A549 (cell line): ENCODE results near the gene SNAP29. TPM values are rescaled to one million over a fixed set of nuclear protein-coding genes. Genes with fewer than 3 reads are reported as not detected.
A peak's percentile ranks its signal among the peaks of the same experiment; 100 is the strongest.
"Not testable (repeated sequence)": the region's sequence is repeated elsewhere in the genome, so short reads cannot be mapped to it uniquely, and the experiment has no call there.

ENCODE experiments used
- ATAC-seq, 2 experiments: fragments of 200-7000 bp in 1 of 2; fragments of >200 bp in 1 of 2; cut with Nextera tagmentation in 1 of 2; cut with Tn5 transposase in 1 of 2; 3 replicates each; pipeline versions ENCODE4 v1.8.0 to v1.9.1; 2018 to 2020; ENCODE audit warnings: mild to moderate bottlenecking in 1 of 2, moderate library complexity in 1 of 2
- CTCF ChIA-PET: fragments of 300-600 bp; sonication (Branson Sonifier 250); formaldehyde crosslinking; extraction: SDS; loops from one replicate; lab custom pipeline; 2021; ENCODE audit warnings: antibody characterized with exemption, inconsistent platforms; lab: Yijun Ruan, JAX
- POLR2A ChIA-PET: fragments of 350-600 bp; formaldehyde crosslinking; extraction: SDS; loops from one replicate; lab custom pipeline; 2021; ENCODE audit warnings: antibody characterized with exemption, inconsistent platforms; lab: Yijun Ruan, JAX
- DNase-seq, 2 experiments: peaks; one replicate each; pipeline versions ENCODE4 v3.0.0 to v3.0.0-alpha.2; 2011 to 2016; ENCODE audit warnings: low read depth in 1 of 2, low spot score in 1 of 2
- FAIRE-seq: peaks from 2 replicates; lab custom pipeline; 2011; peaks lifted over from hg19 to GRCh38; lab: Jason Lieb, UNC
- H3K27ac ChIP-seq, 2 experiments: fragments of >200 bp; sonication (Bioruptor Twin); formaldehyde crosslinking; 3 replicates each; pipeline ENCODE4 v1.5.1; 2016 to 2017
- H3K4me1 ChIP-seq: fragments of >200 bp; sonication (Bioruptor Twin); formaldehyde crosslinking; 3 replicates; pipeline ENCODE4 v1.6.1; 2016
- H3K4me2 ChIP-seq: fragments of >200 bp; sonication (Bioruptor Twin); formaldehyde crosslinking; 3 replicates; pipeline ENCODE4 v1.6.1; 2016
- H3K4me3 ChIP-seq: fragments of >200 bp; sonication (Bioruptor Twin); formaldehyde crosslinking; 3 replicates; pipeline ENCODE4 v1.5.1; 2016
- H3K9me3 ChIP-seq: fragments of >200 bp; sonication (Bioruptor Twin); formaldehyde crosslinking; 3 replicates; pipeline ENCODE4 v1.6.1; 2016
- EHF ChIP-seq: fragments of 250-450 bp; sonication (Bioruptor Pico); IDR thresholded peaks from 2 replicates; pipeline ENCODE4 v1.5.0; 2020; ENCODE audit warnings: mild to moderate bottlenecking
- EP300 ChIP-seq, 2 experiments: fragments of >200 bp; sonication (Bioruptor Twin); formaldehyde crosslinking; IDR thresholded peaks; 2 replicates in 1 of 2; 3 replicates in 1 of 2; pipeline ENCODE4 v1.6.1; 2016 to 2017
- FOSB ChIP-seq: fragments of 250-450 bp; sonication (Bioruptor Pico); IDR thresholded peaks from 2 replicates; pipeline ENCODE4 v1.5.0; 2020; ENCODE audit warnings: mild to moderate bottlenecking, moderate library complexity
- JUN ChIP-seq, 2 experiments: fragments of >200 bp; sonication (Bioruptor Twin); formaldehyde crosslinking; IDR thresholded peaks; 2 replicates in 1 of 2; 3 replicates in 1 of 2; pipeline ENCODE4 v1.6.1; 2016 to 2017
- KDM1A ChIP-seq: fragments of 200-600 bp; sonication (generic); IDR thresholded peaks from 2 replicates; pipeline ENCODE4 v1.6.1; 2016; ENCODE audit warnings: low read depth, mild to moderate bottlenecking
- MAFK ChIP-seq: fragments of 450-650 bp; IDR thresholded peaks from 2 replicates; pipeline ENCODE4 v1.6.1; 2014; ENCODE audit not compliant: partially characterized antibody
- MAZ ChIP-seq: fragments of 150-350 bp; IDR thresholded peaks from 2 replicates; pipeline ENCODE4 v1.6.1; 2014; ENCODE audit warnings: antibody characterized with exemption, low read depth, low read length, borderline replicate concordance
- PHF8 ChIP-seq: fragments of 200-600 bp; sonication (generic); IDR thresholded peaks from 2 replicates; pipeline ENCODE4 v1.6.1; 2016; ENCODE audit warnings: low read depth, mild to moderate bottlenecking, antibody characterized with exemption, moderate library complexity, borderline replicate concordance
- RAD21 ChIP-seq, 2 experiments: fragments of >200 bp in 1 of 2; sonication (Bioruptor Twin) in 1 of 2; formaldehyde crosslinking in 1 of 2; IDR thresholded peaks in 1 of 2; conservative IDR thresholded peaks in 1 of 2; 2 replicates in 1 of 2; 3 replicates in 1 of 2; pipeline ENCODE4 v1.6.1; 2012 to 2018; ENCODE audit warnings: inconsistent platforms in 1 of 2
- ZFP36 ChIP-seq: fragments of 450-650 bp; IDR thresholded peaks from 2 replicates; pipeline ENCODE4 v1.6.1; 2014; ENCODE audit warnings: borderline replicate concordance; ENCODE audit not compliant: partially characterized antibody
- WGBS: methylation state at CpG from one replicate; pipeline ENCODE4 v1.1.6; 2017; ENCODE audit errors: missing lambda C conversion rate; 5-methylcytosine and 5-hydroxymethylcytosine counted together
- polyA plus RNA-seq, 4 experiments: library from polyadenylated mRNA; depleted of rRNA in 3 of 4; stranded (reverse); fragments of >200 nt; fragmentation: RNase III in 1 of 4; extraction: RNeasy Plus Mini Kit Qiagen cat#74134 plus additional on column Dnase treatment in 1 of 4; gene quantifications; 2 replicates in 3 of 4; 3 replicates in 1 of 4; pipeline ENCODE4 v1.2.3, GENCODE V29; 2011 to 2017
- TF ChIP-seq, protein P1 (sequence below): fragments of 250-450 bp; sonication (Bioruptor Pico); IDR thresholded peaks from 2 replicates; pipeline ENCODE4 v1.5.0; 2020; ENCODE audit warnings: low read depth, mild to moderate bottlenecking, moderate library complexity
- TF ChIP-seq, protein P2 (sequence below): IDR thresholded peaks from 2 replicates; pipeline ENCODE4 v1.6.1; 2012
- TF ChIP-seq, protein P3 (sequence below): fragments of >200 bp; sonication (Bioruptor Twin); formaldehyde crosslinking; IDR thresholded peaks from 2 replicates; pipeline ENCODE4 v1.6.1; 2016
- TF ChIP-seq, protein P4 (sequence below): fragments of 200-600 bp; sonication (generic); IDR thresholded peaks from 2 replicates; pipeline ENCODE4 v1.6.1; 2016; ENCODE audit warnings: antibody characterized with exemption, mild to moderate bottlenecking, moderate library complexity

The SNAP29 gene
- polyA plus RNA-seq, 2 of the 4 experiments (the other 2 are of a cell fraction), result 14.2 to 20.1 TPM

DNA sequence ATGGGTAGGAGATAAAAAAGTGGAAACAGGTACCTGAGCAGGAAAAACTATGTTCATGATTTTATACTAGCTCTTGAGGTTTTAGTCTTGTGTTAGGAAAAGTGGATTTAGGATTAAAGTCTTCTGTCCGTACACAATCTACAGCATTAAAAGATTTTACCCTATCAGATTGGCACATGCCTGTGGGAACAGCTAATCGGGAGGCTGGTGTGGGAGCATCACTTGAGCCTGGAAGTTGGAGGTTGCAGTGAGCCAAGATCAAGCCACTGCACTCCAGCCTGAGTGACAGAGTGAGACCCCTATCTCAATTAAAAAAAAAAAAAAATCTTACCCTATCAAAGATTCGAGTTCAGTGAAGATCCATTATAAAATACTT is 46.2 kb downstream of the SNAP29 start:
- ATAC-seq, result peak in 1 of 2 experiments; percentile 49; a peak in 1 of 6 replicates

DNA sequence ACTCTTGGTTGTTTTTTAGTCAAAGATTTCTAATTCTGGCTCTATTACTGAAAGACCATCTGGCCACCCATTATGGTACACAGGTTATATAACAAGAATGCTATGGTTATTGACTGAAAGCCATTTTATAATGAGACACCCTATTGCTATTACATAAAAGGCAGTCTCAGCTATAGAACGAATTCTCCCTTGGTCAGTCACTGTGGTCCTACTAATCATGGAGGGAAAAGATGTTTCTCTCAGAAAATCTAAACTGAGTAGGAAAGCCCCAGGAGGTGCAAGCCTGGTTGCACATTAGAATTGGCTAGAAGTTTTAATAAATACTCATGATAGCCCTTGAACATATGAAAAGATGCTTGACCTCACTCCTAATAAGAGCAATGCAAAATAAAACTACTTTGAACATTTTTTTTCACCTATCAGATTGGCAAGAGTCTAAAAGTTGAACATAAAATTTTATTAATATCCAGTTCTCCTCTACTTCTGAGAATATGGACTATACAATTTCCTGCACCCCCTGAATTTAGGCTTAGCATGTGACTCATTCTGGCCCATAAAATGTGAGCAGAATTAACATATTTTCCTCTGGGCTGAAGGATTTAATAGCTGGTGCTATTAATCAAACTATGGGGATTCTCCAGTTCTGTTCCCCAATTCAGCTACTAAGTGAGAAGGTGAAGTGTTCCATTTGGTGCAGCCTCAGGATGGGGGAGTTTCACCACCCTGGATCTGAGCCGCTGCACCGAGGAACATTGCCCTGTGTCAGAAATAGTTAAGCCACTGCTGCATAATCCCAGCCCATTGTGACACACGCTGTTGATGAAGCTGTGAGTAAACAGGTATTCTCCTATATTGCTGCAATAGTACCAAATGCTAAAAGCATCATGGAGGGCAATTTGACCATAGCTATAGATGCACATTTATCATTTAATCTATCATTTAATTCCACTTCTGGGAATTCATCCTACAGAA is 46.9 kb downstream of the SNAP29 start:
- CTCF ChIA-PET, result interaction anchor here (0.7 to 5.0 kb wide), 6 partner anchors 10 to 56 kb away, joined by 3 to 31 read pairs (median 7); partner anchors contain the start of gene CRKL
- Histone ChIP-seq H3K27ac (peak overlapping the region in 1 of 2 experiments; percentile 66; a peak in 2 of 6 replicates), H3K4me2 (peak overlapping the region; percentile 35; the same call in 1 of the 3 replicates), H3K4me1 (peaks cover 23% of the 10 kb centered on the region), H3K9me3 (no peaks in the 10 kb centered on the region), H3K4me3 (no peak overlapping the region)
- no peak for DNase-seq
- no peak for FAIRE-seq
- no peak for ATAC-seq
- POLR2A ChIA-PET, result no interaction called here
- TF ChIP-seq EP300 (IDR thresholded peaks at IDR 0.05) (no peak), KDM1A (no peak), JUN (IDR thresholded peaks at IDR 0.05) (no peak)
- TF ChIP-seq, protein P1, sequence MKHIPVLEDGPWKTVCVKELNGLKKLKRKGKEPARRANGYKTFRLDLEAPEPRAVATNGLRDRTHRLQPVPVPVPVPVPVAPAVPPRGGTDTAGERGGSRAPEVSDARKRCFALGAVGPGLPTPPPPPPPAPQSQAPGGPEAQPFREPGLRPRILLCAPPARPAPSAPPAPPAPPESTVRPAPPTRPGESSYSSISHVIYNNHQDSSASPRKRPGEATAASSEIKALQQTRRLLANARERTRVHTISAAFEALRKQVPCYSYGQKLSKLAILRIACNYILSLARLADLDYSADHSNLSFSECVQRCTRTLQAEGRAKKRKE (CRISPR knock-in tag), result no peak
- WGBS, result 52% methylated on average over 3 of the region's 4 CpGs

More for the DNA sequence above, 46.2 kb downstream of the SNAP29 start:
- FAIRE-seq (no peak), DNase-seq (no peak)
- H3K4me1 ChIP-seq, result peaks cover 23% of the 10 kb centered on the region
- CTCF ChIA-PET, result interaction anchor here (1.8 to 5.0 kb wide), 3 partner anchors 11 to 20 kb away, joined by 5 to 31 read pairs (median 27); partner anchors contain the start of gene CRKL
- 48% methylated on average over 3 of the region's 3 CpGs for WGBS
- POLR2A ChIA-PET, result no interaction called here
- TF ChIP-seq, protein P2, sequence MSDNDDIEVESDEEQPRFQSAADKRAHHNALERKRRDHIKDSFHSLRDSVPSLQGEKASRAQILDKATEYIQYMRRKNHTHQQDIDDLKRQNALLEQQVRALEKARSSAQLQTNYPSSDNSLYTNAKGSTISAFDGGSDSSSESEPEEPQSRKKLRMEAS, result no peak
- TF ChIP-seq EP300 (IDR thresholded peaks at IDR 0.05) (no peak), PHF8 (no peak), MAZ (no peak), EHF (CRISPR knock-in tag) (no peak), ZFP36 (no peak), JUN (IDR thresholded peaks at IDR 0.05) (no peak), KDM1A (no peak), RAD21 (conservative IDR thresholded peaks at IDR 0.05 in 1 of 2, IDR thresholded peaks at IDR 0.05 in 1 of 2) (no peak)
- TF ChIP-seq, protein P3, sequence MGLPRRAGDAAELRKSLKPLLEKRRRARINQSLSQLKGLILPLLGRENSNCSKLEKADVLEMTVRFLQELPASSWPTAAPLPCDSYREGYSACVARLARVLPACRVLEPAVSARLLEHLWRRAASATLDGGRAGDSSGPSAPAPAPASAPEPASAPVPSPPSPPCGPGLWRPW, result no peak
- TF ChIP-seq, protein P4, sequence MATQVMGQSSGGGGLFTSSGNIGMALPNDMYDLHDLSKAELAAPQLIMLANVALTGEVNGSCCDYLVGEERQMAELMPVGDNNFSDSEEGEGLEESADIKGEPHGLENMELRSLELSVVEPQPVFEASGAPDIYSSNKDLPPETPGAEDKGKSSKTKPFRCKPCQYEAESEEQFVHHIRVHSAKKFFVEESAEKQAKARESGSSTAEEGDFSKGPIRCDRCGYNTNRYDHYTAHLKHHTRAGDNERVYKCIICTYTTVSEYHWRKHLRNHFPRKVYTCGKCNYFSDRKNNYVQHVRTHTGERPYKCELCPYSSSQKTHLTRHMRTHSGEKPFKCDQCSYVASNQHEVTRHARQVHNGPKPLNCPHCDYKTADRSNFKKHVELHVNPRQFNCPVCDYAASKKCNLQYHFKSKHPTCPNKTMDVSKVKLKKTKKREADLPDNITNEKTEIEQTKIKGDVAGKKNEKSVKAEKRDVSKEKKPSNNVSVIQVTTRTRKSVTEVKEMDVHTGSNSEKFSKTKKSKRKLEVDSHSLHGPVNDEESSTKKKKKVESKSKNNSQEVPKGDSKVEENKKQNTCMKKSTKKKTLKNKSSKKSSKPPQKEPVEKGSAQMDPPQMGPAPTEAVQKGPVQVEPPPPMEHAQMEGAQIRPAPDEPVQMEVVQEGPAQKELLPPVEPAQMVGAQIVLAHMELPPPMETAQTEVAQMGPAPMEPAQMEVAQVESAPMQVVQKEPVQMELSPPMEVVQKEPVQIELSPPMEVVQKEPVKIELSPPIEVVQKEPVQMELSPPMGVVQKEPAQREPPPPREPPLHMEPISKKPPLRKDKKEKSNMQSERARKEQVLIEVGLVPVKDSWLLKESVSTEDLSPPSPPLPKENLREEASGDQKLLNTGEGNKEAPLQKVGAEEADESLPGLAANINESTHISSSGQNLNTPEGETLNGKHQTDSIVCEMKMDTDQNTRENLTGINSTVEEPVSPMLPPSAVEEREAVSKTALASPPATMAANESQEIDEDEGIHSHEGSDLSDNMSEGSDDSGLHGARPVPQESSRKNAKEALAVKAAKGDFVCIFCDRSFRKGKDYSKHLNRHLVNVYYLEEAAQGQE, result no peak
- H3K4me2 ChIP-seq, result peak overlapping the region; percentile 35
- H3K9me3 ChIP-seq, result no peaks in the 10 kb centered on the region
- H3K4me3 ChIP-seq, result no peak overlapping the region
- H3K27ac ChIP-seq, result peak overlapping the region; percentile 51 to 66; a peak in 5 of 6 replicates

DNA sequence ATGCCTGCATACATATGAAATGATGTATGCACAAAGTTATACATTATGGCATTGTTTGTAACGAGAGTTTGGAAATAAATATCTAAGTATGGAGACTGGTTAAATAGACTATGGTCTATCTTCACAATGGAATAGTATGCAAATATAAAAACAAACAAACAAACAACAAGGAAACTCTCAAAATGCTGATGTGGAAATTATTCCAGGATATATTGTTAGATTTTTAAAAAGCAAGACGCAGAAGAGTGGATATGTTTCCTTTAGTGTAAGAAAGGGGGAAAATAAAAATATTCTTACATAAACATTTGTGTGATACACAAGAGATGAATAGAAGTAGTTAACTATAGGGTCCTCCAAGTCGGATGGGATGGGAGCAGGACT is 47.6 kb downstream of the SNAP29 start:
- DNase-seq, result no peak
- Histone ChIP-seq H3K4me2 (no peak overlapping the region), H3K27ac (no peak overlapping the region), H3K4me3 (no peak overlapping the region), H3K9me3 (no peaks in the 10 kb centered on the region), H3K4me1 (peaks cover 23% of the 10 kb centered on the region)
- WGBS, result 59% methylated on average over 3 of the region's 3 CpGs
- TF ChIP-seq FOSB (no peak), MAFK (no peak)
- TF ChIP-seq, protein P3, result no peak
- CTCF ChIA-PET, result interaction anchor here (0.7 to 5.0 kb wide), 4 partner anchors 10 to 55 kb away, joined by 3 to 31 read pairs (median 7); partner anchors contain the start of gene CRKL
- FAIRE-seq, result no peak
- POLR2A ChIA-PET, result no interaction called here
- ATAC-seq, result no peak

DNA sequence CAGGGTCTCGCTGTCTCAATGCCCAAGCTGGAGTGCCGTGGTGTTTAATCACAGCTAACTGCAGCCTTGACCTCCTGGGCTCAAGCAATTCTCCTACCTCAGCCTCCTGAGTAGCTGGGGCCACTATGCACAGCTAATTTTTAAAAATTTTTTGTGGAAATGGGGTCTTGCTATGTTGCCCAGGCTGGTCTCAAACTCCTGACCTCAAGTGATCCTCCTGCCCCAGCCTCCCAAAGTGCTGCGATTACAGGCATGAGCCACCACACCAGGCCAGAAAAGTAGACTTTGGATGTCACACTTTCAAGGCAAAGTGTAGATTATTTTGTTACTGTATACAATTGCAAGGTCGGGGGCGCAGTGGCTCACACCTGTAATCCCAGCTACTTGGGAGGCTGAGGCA is 49.9 kb downstream of the SNAP29 start:
- H3K4me2 ChIP-seq, FAIRE-seq: not testable (repeated sequence)

More for the DNA sequence above, 49.9 kb downstream of the SNAP29 start:
- H3K27ac ChIP-seq, H3K9me3 ChIP-seq, DNase-seq, ATAC-seq, POLR2A ChIA-PET, H3K4me3 ChIP-seq: not testable (repeated sequence)
- peaks cover 23% of the 10 kb centered on the region for H3K4me1 ChIP-seq
- CTCF ChIA-PET, result interaction anchor here (1.4 to 1.8 kb wide), 3 partner anchors 8 to 23 kb away, joined by 3 to 8 read pairs (median 6); partner anchors contain the start of gene CRKL
- 88% methylated on average over 4 of the region's 5 CpGs for WGBS
